K562 (cell line): ENCODE data around the gene EHD2. TPM values are rescaled to one million over a fixed set of nuclear protein-coding genes. Genes with fewer than 3 reads are reported as not detected.

Experiments used
- ATAC-seq: fragments of 200-7000 bp; cut with Tn5 transposase; 3 replicates; pipeline ENCODE4 v1.9.1; 2020; ENCODE audit warnings: moderate library complexity
- BruUV-seq: library from RNA; stranded (reverse); fragments of 400-500 nt; replicated peaks from 2 replicates; lab custom pipeline; 2021; lab: Mats Ljungman, UMichigan
- CTCF ChIA-PET: fragments of 300-600 bp; formaldehyde crosslinking; extraction: SDS; loops from one replicate; lab custom pipeline; 2021; ENCODE audit warnings: low intra/inter-chr PET ratio; lab: Yijun Ruan, JAX
- POLR2A ChIA-PET: fragments of 300-600, 350-650 bp; sonication (Branson Sonifier 250); formaldehyde crosslinking; extraction: SDS; loops from one replicate; lab custom pipeline; 2021; ENCODE audit warnings: antibody characterized with exemption, inconsistent platforms; lab: Yijun Ruan, JAX
- DNase-seq, 4 experiments: peaks; one replicate each; pipeline versions ENCODE4 v3.0.0 to v3.0.0-alpha.2; 2011 to 2018; ENCODE audit warnings: low spot score in 3 of 4, mixed read lengths in 3 of 4; ENCODE audit errors: extremely low read depth in 1 of 4
- FAIRE-seq: peaks from 2 replicates; lab custom pipeline; 2011; peaks lifted over from hg19 to GRCh38; lab: Jason Lieb, UNC
- H2AFZ ChIP-seq: 2 replicates; pipeline ENCODE4 v1.6.0; 2011; ENCODE audit warnings: low read depth, low read length, control low read depth, inconsistent platforms
- H3K27ac ChIP-seq: fragments of 200-600 bp; 3 replicates; pipeline ENCODE4 v1.8.0; 2011; ENCODE audit warnings: low read depth, mild to moderate bottlenecking, control low read depth, inconsistent platforms, low read length, moderate library complexity, mixed read lengths; ENCODE audit errors: extremely low read depth
- H3K27me3 ChIP-seq, 2 experiments: fragments of 300-600 bp in 1 of 2; 2 replicates in 1 of 2; 3 replicates in 1 of 2; pipeline versions ENCODE4 v1.6.0 to v1.8.0; 2011; ENCODE audit warnings: inconsistent platforms in 2 of 2, low read length in 2 of 2, mild to moderate bottlenecking in 1 of 2, mixed read lengths in 1 of 2, moderate library complexity in 1 of 2; ENCODE audit not compliant: control insufficient read depth in 2 of 2, insufficient read depth in 2 of 2
- H3K36me3 ChIP-seq: fragments of 300-600 bp; 3 replicates; pipeline ENCODE4 v1.8.0; 2011; ENCODE audit warnings: mild to moderate bottlenecking, low read length, inconsistent platforms; ENCODE audit not compliant: control insufficient read depth, insufficient read depth
- H3K4me1 ChIP-seq, 2 experiments: fragments of 200-600 bp in 1 of 2; replicated peaks in 1 of 2; 2 replicates in 1 of 2; 3 replicates in 1 of 2; pipeline versions ENCODE4 v1.5.1 to v1.8.0; 2011; ENCODE audit warnings: inconsistent platforms in 2 of 2, low read length in 2 of 2, mild to moderate bottlenecking in 1 of 2, mixed read lengths in 1 of 2, moderate library complexity in 1 of 2; ENCODE audit not compliant: control insufficient read depth in 2 of 2, insufficient read depth in 2 of 2
- H3K4me2 ChIP-seq: 2 replicates; pipeline ENCODE4 v1.6.1; 2011; ENCODE audit warnings: low read length, control low read depth, inconsistent platforms, mixed read lengths; ENCODE audit not compliant: insufficient read depth
- H3K4me3 ChIP-seq: fragments of 200-600 bp; sonication (generic), shearing (Covaris generic); 2 replicates; pipeline ENCODE4 v1.5.1; 2016; ENCODE audit warnings: control low read depth, inconsistent platforms
- H3K79me2 ChIP-seq: fragments of 200-600 bp; 3 replicates; pipeline ENCODE4 v1.8.0; 2011; ENCODE audit warnings: low read length, inconsistent platforms; ENCODE audit not compliant: control insufficient read depth, insufficient read depth
- H3K9ac ChIP-seq, 2 experiments: 2 replicates each; pipeline versions ENCODE4 v1.6.0 to v1.6.1; 2011; ENCODE audit warnings: low read depth in 2 of 2, low read length in 2 of 2, control low read depth in 1 of 2, inconsistent platforms in 1 of 2, mild to moderate bottlenecking in 1 of 2, mixed read lengths in 1 of 2; ENCODE audit not compliant: insufficient read depth in 1 of 2
- H3K9me1 ChIP-seq: one replicate; pipeline ENCODE4 v1.6.0; 2011; ENCODE audit warnings: inconsistent platforms, mild to moderate bottlenecking, low read length, moderate library complexity; ENCODE audit not compliant: control insufficient read depth, insufficient read depth
- H3K9me3 ChIP-seq: replicated peaks from 2 replicates; pipeline ENCODE4 v1.5.1; 2011; ENCODE audit warnings: low read depth, low read length, inconsistent platforms; ENCODE audit not compliant: control insufficient read depth, insufficient read depth
- H4K20me1 ChIP-seq: replicated peaks from 2 replicates; pipeline ENCODE4 v1.6.1; 2011; ENCODE audit warnings: low read length, inconsistent platforms, mixed read lengths; ENCODE audit not compliant: control insufficient read depth, insufficient read depth
- FOSL1 ChIP-seq: fragments of 200-800 bp; sonication (Bioruptor generic); conservative IDR thresholded peaks from 2 replicates; pipeline ENCODE4 v1.6.1; 2016; ENCODE audit warnings: missing genetic modification characterization, missing compliant biosample characterization
- HDGF ChIP-seq: fragments of 450-650 bp; IDR thresholded peaks from 2 replicates; pipeline ENCODE4 v1.6.1; 2016
- MAFK ChIP-seq: IDR thresholded peaks from 2 replicates; pipeline ENCODE4 v1.6.1; 2011; ENCODE audit warnings: low read length, improper control_type of control experiment
- MCM7 ChIP-seq, 2 experiments: fragments of 450-650 bp; IDR thresholded peaks; 2 replicates each; pipeline ENCODE4 v1.6.1; 2016 to 2018
- MED1 ChIP-seq: sonication (generic); formaldehyde crosslinking; IDR thresholded peaks from 2 replicates; pipeline ENCODE4 v1.8.1; 2023; ENCODE audit warnings: missing genetic modification reagents, borderline replicate concordance
- MTA2 ChIP-seq: fragments of 450-650 bp; IDR thresholded peaks from 2 replicates; pipeline ENCODE4 v1.6.1; 2016; ENCODE audit warnings: low read depth
- NCOA1 ChIP-seq: fragments of 450-650 bp; IDR thresholded peaks from 2 replicates; pipeline ENCODE4 v1.6.1; 2016; ENCODE audit warnings: low read depth
- NR2C2 ChIP-seq, 2 experiments: fragments of 200-800 bp in 1 of 2; sonication (Bioruptor generic) in 1 of 2; sonication (generic) in 1 of 2; formaldehyde crosslinking in 1 of 2; IDR thresholded peaks; 2 replicates each; pipeline versions ENCODE4 v1.6.1 to v1.8.0; 2016 to 2022; ENCODE audit warnings: mild to moderate bottlenecking in 1 of 2, missing compliant biosample characterization in 1 of 2, missing genetic modification characterization in 1 of 2, missing genetic modification reagents in 1 of 2
- ZNF239 ChIP-seq: fragments of 250-450 bp; sonication (Bioruptor Pico); IDR thresholded peaks from 2 replicates; pipeline ENCODE4 v1.4.0; 2020; ENCODE audit warnings: mild to moderate bottlenecking
- ZNF395 ChIP-seq: fragments of 200-800 bp; sonication (Bioruptor generic); IDR thresholded peaks from 2 replicates; pipeline ENCODE4 v1.6.1; 2017; ENCODE audit warnings: missing genetic modification characterization, missing compliant biosample characterization
- ZSCAN29 ChIP-seq: fragments of 450-650 bp; IDR thresholded peaks from 2 replicates; pipeline ENCODE4 v1.6.1; 2017
- WGBS: fragments of 100-300 bp; shearing (Covaris generic); methylation state at CpG from one replicate; pipeline ENCODE4 v1.1.6; 2016; ENCODE audit warnings: low coverage, mixed read lengths; ENCODE audit not compliant: insufficient coverage; ENCODE audit errors: missing lambda C conversion rate; 5-methylcytosine and 5-hydroxymethylcytosine counted together
- in situ Hi-C: fragments of 300-500 bp; cut with MboI; formaldehyde crosslinking; loops from 4 replicates; pipeline ENCODE4 v1.15.0; 2018; ENCODE audit warnings: inconsistent platforms, mixed read lengths
- intact Hi-C: fragments of 100-400 bp; cut with micrococcal nuclease; formaldehyde crosslinking; loops from 2 replicates; pipeline ENCODE4 v1.14.2; 2022
- polyA plus RNA-seq, 8 experiments: library from polyadenylated mRNA; depleted of rRNA in 4 of 8; stranded (reverse) in 5 of 8; unstranded in 3 of 8; fragments of >200 nt; fragmentation: Nextera tagmentation in 2 of 8; fragmentation: Illumina TruSeq in 1 of 8; extraction: Ambion mirVana in 2 of 8; extraction: Trizol in 1 of 8; gene quantifications; 2 replicates each; pipeline versions ENCODE4 v1.2.1 to v1.2.3, GENCODE V29; 2011 to 2014; ENCODE audit warnings: inconsistent platforms in 1 of 8, missing spikeins in 1 of 8
- total RNA-seq, 7 experiments: library from RNA; depleted of rRNA in 6 of 7; stranded (reverse); fragments of >200 nt in 6 of 7; fragmentation: Illumina TruSeq in 2 of 7; extraction: Trizol in 2 of 7; gene quantifications; 2 replicates each; pipeline versions ENCODE4 v1.2.1 to v1.2.3, GENCODE V29; 2011 to 2021; ENCODE audit warnings: low replicate concordance in 1 of 7
- TF ChIP-seq, protein P1 (sequence below), 2 experiments: IDR thresholded peaks; 2 replicates each; pipeline ENCODE4 v1.6.1; 2012; ENCODE audit warnings: improper control_type of control experiment in 2 of 2, low read depth in 2 of 2, low read length in 2 of 2, borderline replicate concordance in 1 of 2
- TF ChIP-seq, protein P2 (sequence below): fragments of 250-450 bp; sonication (Bioruptor Pico); IDR thresholded peaks from 2 replicates; pipeline ENCODE4 v1.5.0; 2020; ENCODE audit warnings: mild to moderate bottlenecking
- TF ChIP-seq, protein P3 (sequence below): fragments of 250-450 bp; sonication (Bioruptor Pico); IDR thresholded peaks from 2 replicates; pipeline ENCODE4 v1.8.0; 2022; ENCODE audit warnings: inconsistent platforms, mild to moderate bottlenecking, moderate library complexity, borderline replicate concordance

Gene EHD2
- total and polyA plus RNA-seq, 9 of the 15 experiments (the other 6 are each of a cell fraction or from before 2014, with no cell fraction given): 1.7 to 32.2 (median 3.0) TPM

GRCh38 chr19:47723581-47723940, 10.3 kb downstream of the EHD2 start (continued):
- TF ChIP-seq NR2C2 (CRISPR knock-in tag; IDR thresholded peaks at IDR 0.05) (no peak), NR2C2 (tag; IDR thresholded peaks at IDR 0.05) (0 out of 2 replicates have a peak, but pooled peaks have one; percentile 28), ZNF239 (CRISPR knock-in tag) (no peak), FOSL1 (tag) (peak; percentile 44; the same call in 1 of the 2 replicates)

GRCh38 chr19:47725759-47726401, 12.7 kb downstream of the EHD2 start:
- no TSS peak for BruUV-seq
- Histone ChIP-seq H3K9me1 (peaks cover 2% of the 10 kb centered on the region), H4K20me1 (no peaks in the 10 kb centered on the region), H3K27me3 (no peaks in the 10 kb centered on the region; a peak in 1 of 5 replicates), H3K4me3 (no peak overlapping the region), H3K9ac (no peak overlapping the region; a peak in 1 of 4 replicates), H3K79me2 (peaks cover 5% of the 10 kb centered on the region; the same call in 2 of the 3 replicates), H2AFZ (no peak overlapping the region), H3K27ac (no peak overlapping the region; the same call in 2 of the 3 replicates), H3K9me3 (no peaks in the 10 kb centered on the region), H3K36me3 (peaks cover 32% of the 10 kb centered on the region; the same call in 2 of the 3 replicates), H3K4me1 (peaks cover 19 to 45% of the 10 kb centered on the region in 2 experiments; a peak in 4 of 5 replicates), H3K4me2 (no peak overlapping the region)
- ChIA-PET POLR2A (interaction anchor here (0.8 to 1.6 kb wide), 2 partner anchors 20 to 61 kb away, joined by 3 to 4 read pairs; partner anchors contain the start of gene NOP53), CTCF (no interaction called here)
- intact Hi-C loops (no loop called here), in situ Hi-C loops (no loop called here)
- WGBS: 91% methylated on average over 37 of the region's 48 CpGs
- DNase-seq (no peak), FAIRE-seq (no peak), ATAC-seq (no peak)
- no peak for TF ChIP-seq ZNF395 (CRISPR knock-in tag)
- TF ChIP-seq NCOA1: no peak
- no peak for TF ChIP-seq MAFK
- TF ChIP-seq, protein P1, sequence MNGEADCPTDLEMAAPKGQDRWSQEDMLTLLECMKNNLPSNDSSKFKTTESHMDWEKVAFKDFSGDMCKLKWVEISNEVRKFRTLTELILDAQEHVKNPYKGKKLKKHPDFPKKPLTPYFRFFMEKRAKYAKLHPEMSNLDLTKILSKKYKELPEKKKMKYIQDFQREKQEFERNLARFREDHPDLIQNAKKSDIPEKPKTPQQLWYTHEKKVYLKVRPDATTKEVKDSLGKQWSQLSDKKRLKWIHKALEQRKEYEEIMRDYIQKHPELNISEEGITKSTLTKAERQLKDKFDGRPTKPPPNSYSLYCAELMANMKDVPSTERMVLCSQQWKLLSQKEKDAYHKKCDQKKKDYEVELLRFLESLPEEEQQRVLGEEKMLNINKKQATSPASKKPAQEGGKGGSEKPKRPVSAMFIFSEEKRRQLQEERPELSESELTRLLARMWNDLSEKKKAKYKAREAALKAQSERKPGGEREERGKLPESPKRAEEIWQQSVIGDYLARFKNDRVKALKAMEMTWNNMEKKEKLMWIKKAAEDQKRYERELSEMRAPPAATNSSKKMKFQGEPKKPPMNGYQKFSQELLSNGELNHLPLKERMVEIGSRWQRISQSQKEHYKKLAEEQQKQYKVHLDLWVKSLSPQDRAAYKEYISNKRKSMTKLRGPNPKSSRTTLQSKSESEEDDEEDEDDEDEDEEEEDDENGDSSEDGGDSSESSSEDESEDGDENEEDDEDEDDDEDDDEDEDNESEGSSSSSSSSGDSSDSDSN (IDR thresholded peaks at IDR 0.05; ENCODE audit: borderline replicate concordance in 1 of 2, low read depth in 2 of 2, low read length in 2 of 2): no peak
- TF ChIP-seq, protein P2, sequence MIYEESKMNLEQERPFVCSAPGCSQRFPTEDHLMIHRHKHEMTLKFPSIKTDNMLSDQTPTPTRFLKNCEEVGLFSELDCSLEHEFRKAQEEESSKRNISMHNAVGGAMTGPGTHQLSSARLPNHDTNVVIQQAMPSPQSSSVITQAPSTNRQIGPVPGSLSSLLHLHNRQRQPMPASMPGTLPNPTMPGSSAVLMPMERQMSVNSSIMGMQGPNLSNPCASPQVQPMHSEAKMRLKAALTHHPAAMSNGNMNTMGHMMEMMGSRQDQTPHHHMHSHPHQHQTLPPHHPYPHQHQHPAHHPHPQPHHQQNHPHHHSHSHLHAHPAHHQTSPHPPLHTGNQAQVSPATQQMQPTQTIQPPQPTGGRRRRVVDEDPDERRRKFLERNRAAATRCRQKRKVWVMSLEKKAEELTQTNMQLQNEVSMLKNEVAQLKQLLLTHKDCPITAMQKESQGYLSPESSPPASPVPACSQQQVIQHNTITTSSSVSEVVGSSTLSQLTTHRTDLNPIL: no peak
- TF ChIP-seq, protein P3, sequence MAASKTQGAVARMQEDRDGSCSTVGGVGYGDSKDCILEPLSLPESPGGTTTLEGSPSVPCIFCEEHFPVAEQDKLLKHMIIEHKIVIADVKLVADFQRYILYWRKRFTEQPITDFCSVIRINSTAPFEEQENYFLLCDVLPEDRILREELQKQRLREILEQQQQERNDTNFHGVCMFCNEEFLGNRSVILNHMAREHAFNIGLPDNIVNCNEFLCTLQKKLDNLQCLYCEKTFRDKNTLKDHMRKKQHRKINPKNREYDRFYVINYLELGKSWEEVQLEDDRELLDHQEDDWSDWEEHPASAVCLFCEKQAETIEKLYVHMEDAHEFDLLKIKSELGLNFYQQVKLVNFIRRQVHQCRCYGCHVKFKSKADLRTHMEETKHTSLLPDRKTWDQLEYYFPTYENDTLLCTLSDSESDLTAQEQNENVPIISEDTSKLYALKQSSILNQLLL (CRISPR knock-in tag): no peak
- no peak for TF ChIP-seq HDGF
- no peak for TF ChIP-seq MCM7 (IDR thresholded peaks at IDR 0.05)
- no peak for TF ChIP-seq MTA2
- TF ChIP-seq ZSCAN29: no peak
- no peak for TF ChIP-seq MED1
